G401.6 (cell line): ENCODE data around the gene ACOT2.

Experiments
- FAIRE-seq: peaks from 2 replicates; lab custom pipeline; 2012; peaks lifted over from hg19 to GRCh38; lab: Jason Lieb, UNC

The ACOT2 gene

DNA sequence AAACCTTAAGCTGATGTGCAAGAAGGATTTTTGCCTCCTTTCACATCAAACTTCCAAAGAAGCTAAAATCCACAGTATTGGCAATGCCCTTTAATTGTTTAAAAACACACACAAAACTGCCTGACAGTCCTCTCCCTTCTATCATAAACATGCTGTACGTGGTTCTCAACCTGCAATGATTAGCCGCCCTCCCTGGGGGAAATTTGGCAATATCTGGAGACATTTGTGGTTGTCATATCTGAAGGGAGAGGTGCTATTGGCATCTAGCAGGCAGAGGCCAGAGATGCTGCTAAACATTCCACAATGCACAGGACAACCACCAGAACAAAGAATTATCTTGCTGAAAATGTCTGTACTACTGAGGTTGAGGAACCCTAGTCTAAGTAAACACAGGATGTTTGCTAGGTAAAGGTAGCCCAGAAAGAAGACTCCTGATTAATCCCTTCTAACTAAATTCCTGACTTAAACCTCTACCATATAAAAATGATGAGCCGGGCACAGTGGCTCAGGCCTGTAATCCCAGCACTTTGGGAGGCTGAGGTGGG, 44.5 kb downstream of the ACOT2 start:
- no peak for FAIRE-seq

DNA sequence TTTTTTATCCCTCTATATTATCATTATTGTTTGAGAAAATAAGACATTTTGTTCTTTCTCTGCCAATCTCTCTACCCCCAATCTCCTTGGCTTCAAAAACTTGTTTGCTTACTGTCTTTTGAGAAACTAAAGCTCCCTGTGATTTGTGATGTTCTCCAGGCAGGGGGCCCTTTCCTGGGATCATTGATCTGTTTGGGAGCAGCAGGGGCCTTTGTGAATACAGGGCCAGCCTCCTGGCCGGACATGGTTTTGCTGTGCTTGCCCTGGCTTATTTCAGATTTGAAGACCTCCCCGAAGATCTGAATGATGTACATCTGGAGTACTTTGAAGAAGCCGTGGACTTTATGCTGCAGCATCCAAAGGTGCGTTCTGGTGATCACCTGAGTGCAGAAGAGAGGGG, 47.8 kb downstream of the ACOT2 start:
- FAIRE-seq, result no peak

GRCh38 chr14:73619524-73619923, 50.5 kb downstream of the ACOT2 start:
- no peak for FAIRE-seq

GRCh38 chr14:73620268-73620667, 51.3 kb downstream of the ACOT2 start:
- FAIRE-seq, result no peak

- no peak for FAIRE-seq
Observed at GRCh38 chr14:73623504-73624054, 54.6 kb downstream of the ACOT2 start.
